ENCODE measurements around the gene SIAH2.

Gene SIAH2

GRCh38 chr3:150747886-150748683, 14.9 kb downstream of the SIAH2 start:
- DNase-seq, result no peak

- no peak for DNase-seq
These were observed 16.0 kb downstream of the SIAH2 start for GRCh38 chr3:150746791-150747590.

- DNase-seq, result no peak
These were observed 17.1 kb downstream of the SIAH2 start for GRCh38 chr3:150745832-150746231.

- no peak for DNase-seq
These were observed 18.1 kb downstream of the SIAH2 start for GRCh38 chr3:150744919-150745211.

GRCh38 chr3:150744041-150744918, 18.7 kb downstream of the SIAH2 start:
- DNase-seq, result no peak

- no peak for DNase-seq
These were observed 19.5 kb downstream of the SIAH2 start for GRCh38 chr3:150743508-150743907.

GRCh38 chr3:150742679-150743078, 20.3 kb downstream of the SIAH2 start:
- no peak for DNase-seq

GRCh38 chr3:150742141-150742523, 20.8 kb downstream of the SIAH2 start:
- no peak for DNase-seq

- DNase-seq, result no peak
These were observed 21.4 kb downstream of the SIAH2 start for GRCh38 chr3:150741497-150742140.

- peak; percentile 63 for DNase-seq
These were observed 22.1 kb downstream of the SIAH2 start for GRCh38 chr3:150740733-150741496.

GRCh38 chr3:150739877-150740645, 22.9 kb downstream of the SIAH2 start:
- DNase-seq, result peak; percentile 58

GRCh38 chr3:150739200-150739863, 23.6 kb downstream of the SIAH2 start:
- DNase-seq, result no peak

- DNase-seq, result no peak
These were observed 24.3 kb downstream of the SIAH2 start for GRCh38 chr3:150738688-150739087.

- DNase-seq, result peak; percentile 74
These were observed 24.9 kb downstream of the SIAH2 start for GRCh38 chr3:150737874-150738679.

GRCh38 chr3:150736903-150737832, 25.8 kb downstream of the SIAH2 start:
- no peak for DNase-seq

- no peak for DNase-seq
These were observed 26.7 kb downstream of the SIAH2 start for GRCh38 chr3:150736316-150736719.

- no peak for DNase-seq
These were observed 28.2 kb downstream of the SIAH2 start for GRCh38 chr3:150734795-150735119.

GRCh38 chr3:150733936-150734794, 28.8 kb downstream of the SIAH2 start:
- no peak for DNase-seq

Measured in stimulated activated CD8-positive, alpha-beta memory T cell treated with anti-CD3 and anti-CD28 coated beads, Interleukin-4, amount 100 ng/mL, for 48 hours (primary cell).